OCI-LY7 (cell line): Measurements from ENCODE around the gene SUSD3. TPM values are rescaled to one million over a fixed set of nuclear protein-coding genes. Genes with fewer than 3 reads are reported as not detected.

ENCODE experiments used
- BruUV-seq: library from RNA; stranded (reverse); fragments of 400-500 nt; replicated peaks from 2 replicates; lab custom pipeline; 2021; lab: Mats Ljungman, UMichigan
- CTCF ChIA-PET: fragments of 300-600 bp; sonication (Branson Sonifier 250); formaldehyde crosslinking; loops from one replicate; lab custom pipeline; 2022; ENCODE audit warnings: antibody characterized with exemption; ENCODE audit not compliant: unreplicated experiment; lab: Charles Lee
- POLR2A ChIA-PET: fragments of 300-600 bp; sonication (Branson Sonifier 250); formaldehyde crosslinking; loops from one replicate; lab custom pipeline; 2022; ENCODE audit warnings: antibody characterized with exemption; lab: Charles Lee
- DNase-seq: peaks from one replicate; pipeline ENCODE4 v3.0.0-alpha.2; 2015; ENCODE audit warnings: low spot score
- H2AFZ ChIP-seq: fragments of 200-600 bp; sonication (generic), shearing (Covaris generic); 2 replicates; pipeline ENCODE4 v1.6.1; 2014; ENCODE audit warnings: mild to moderate bottlenecking, antibody characterized with exemption, low read length, moderate library complexity
- H3K27ac ChIP-seq: fragments of 200-600 bp; sonication (generic); 2 replicates; pipeline ENCODE4 v1.5.1; 2014; ENCODE audit warnings: mixed run types, low read depth, mild to moderate bottlenecking, moderate library complexity, low read length, inconsistent platforms; ENCODE audit not compliant: poor library complexity, severe bottlenecking
- H3K36me3 ChIP-seq: fragments of 200-600 bp; sonication (generic); 2 replicates; pipeline ENCODE4 v1.6.1; 2014; ENCODE audit warnings: mild to moderate bottlenecking, antibody characterized with exemption, low read length, moderate library complexity, mixed read lengths; ENCODE audit not compliant: insufficient read depth
- H3K4me1 ChIP-seq: fragments of 200-600 bp; sonication (generic); 2 replicates; pipeline ENCODE4 v1.5.1; 2014; ENCODE audit warnings: mild to moderate bottlenecking, low read length; ENCODE audit not compliant: insufficient read depth, poor library complexity, severe bottlenecking
- H3K4me2 ChIP-seq: fragments of 200-600 bp; sonication (generic); 2 replicates; pipeline ENCODE4 v1.6.1; 2014; ENCODE audit warnings: mild to moderate bottlenecking, low read length
- H3K4me3 ChIP-seq: fragments of 200-600 bp; sonication (generic); 2 replicates; pipeline ENCODE4 v1.5.1; 2014; ENCODE audit warnings: mild to moderate bottlenecking, low read depth, low read length; ENCODE audit not compliant: poor library complexity, severe bottlenecking
- H3K79me2 ChIP-seq: fragments of 200-600 bp; sonication (generic); 2 replicates; pipeline ENCODE4 v1.6.1; 2016; ENCODE audit warnings: low read depth, mild to moderate bottlenecking, low read length, moderate library complexity, mixed read lengths; ENCODE audit not compliant: insufficient read depth
- H3K9me2 ChIP-seq: fragments of 200-600 bp; sonication (generic); 2 replicates; pipeline ENCODE4 v1.6.1; 2016; ENCODE audit warnings: mild to moderate bottlenecking, low read length, mixed read lengths; ENCODE audit not compliant: insufficient read depth
- H3K9me3 ChIP-seq: fragments of 200-600 bp; sonication (generic); 2 replicates; pipeline ENCODE4 v1.6.1; 2014; ENCODE audit warnings: mild to moderate bottlenecking, mixed run types, low read length, mixed read lengths
- H4K20me1 ChIP-seq: fragments of 200-600 bp; sonication (generic); 2 replicates; pipeline ENCODE4 v1.6.1; 2014; ENCODE audit warnings: mild to moderate bottlenecking, antibody characterized with exemption, low read length, moderate library complexity, mixed read lengths; ENCODE audit not compliant: insufficient read depth
- CTCF ChIP-seq: fragments of 200-600 bp; sonication (generic); conservative IDR thresholded peaks from 2 replicates; pipeline ENCODE4 v1.5.1; 2014; ENCODE audit warnings: mild to moderate bottlenecking, antibody characterized with exemption, low read length, moderate library complexity, mixed read lengths
- EZH2phosphoT487 ChIP-seq: fragments of 200-600 bp; sonication (generic); IDR thresholded peaks from 2 replicates; pipeline ENCODE4 v1.6.1; 2018; ENCODE audit warnings: low read depth, borderline replicate concordance, mild to moderate bottlenecking, mixed run types, antibody characterized with exemption, low read length, moderate library complexity, mixed read lengths
- intact Hi-C: fragments of 100-400 bp; cut with micrococcal nuclease; formaldehyde crosslinking; loops from one replicate; pipeline ENCODE4 v1.10.0; 2022; ENCODE audit not compliant: unreplicated experiment
- total RNA-seq, 2 experiments: library from RNA; depleted of rRNA in 1 of 2; stranded (reverse); fragments of >200 nt in 1 of 2; shearing (Covaris generic) in 1 of 2; gene quantifications; 2 replicates each; pipeline ENCODE4 v1.2.3, GENCODE V29; 2014 to 2022

Gene SUSD3
- total RNA-seq, 2 experiments from 2014 or later: 94.1 to 201 TPM

- DNase-seq: no peak
- Histone ChIP-seq H2AFZ (no peak overlapping the region), H3K4me3 (no peak overlapping the region), H3K4me2 (no peak overlapping the region), H3K79me2 (no peaks in the 10 kb centered on the region), H3K36me3 (peaks cover 90% of the 10 kb centered on the region), H3K9me3 (no peaks in the 10 kb centered on the region), H4K20me1 (no peaks in the 10 kb centered on the region), H3K4me1 (no peaks in the 10 kb centered on the region), H3K9me2 (no peaks in the 10 kb centered on the region), H3K27ac (no peak overlapping the region)
- ChIA-PET CTCF (no interaction called here), POLR2A (no interaction called here)
- TF ChIP-seq CTCF (no peak), EZH2phosphoT487 (no peak)
- no TSS peak for BruUV-seq
- intact Hi-C loops: no loop called here
Measured at GRCh38 chr9:93081931-93082330, 23.4 kb downstream of the SUSD3 start.

DNA sequence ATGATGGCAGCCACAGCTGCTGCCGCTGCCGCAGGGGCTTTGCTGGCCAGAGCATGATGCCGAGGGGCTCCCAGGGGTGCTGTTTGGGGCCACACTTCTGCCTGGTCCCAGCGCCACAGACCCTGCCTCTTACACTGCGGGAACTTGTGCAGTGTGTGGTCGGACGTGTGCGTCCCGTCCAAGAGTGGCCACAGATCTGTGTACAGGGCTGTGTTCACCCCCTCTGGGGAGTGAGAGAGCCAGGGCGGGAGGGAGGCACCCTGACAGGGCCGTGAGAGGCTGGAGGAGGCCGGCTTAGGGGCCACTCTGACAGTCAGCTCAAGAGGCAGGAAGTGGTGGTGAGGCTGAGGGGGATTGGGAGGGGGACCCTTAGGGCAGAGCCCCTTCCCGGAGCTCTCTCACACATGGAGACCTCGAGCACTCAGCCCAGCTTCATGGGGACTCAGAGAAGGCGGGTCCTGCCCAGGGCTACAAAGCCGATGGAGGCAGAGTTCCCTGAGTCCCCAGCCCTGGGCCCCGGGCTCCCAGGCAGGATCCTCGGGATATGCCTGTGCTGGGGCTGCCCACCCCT is 24.4 kb downstream of the SUSD3 start:
- BruUV-seq: no TSS peak
- no peak overlapping the region for H3K4me3 ChIP-seq
- no peak for TF ChIP-seq EZH2phosphoT487
- no peak for TF ChIP-seq CTCF
- H3K27ac ChIP-seq: no peak overlapping the region
- no peaks in the 10 kb centered on the region for H3K9me2 ChIP-seq
- H3K4me2 ChIP-seq: no peak overlapping the region
- no peaks in the 10 kb centered on the region for H3K79me2 ChIP-seq
- POLR2A ChIA-PET: no interaction called here
- H2AFZ ChIP-seq: no peak overlapping the region
- no peaks in the 10 kb centered on the region for H3K9me3 ChIP-seq
- intact Hi-C loops: no loop called here
- no peaks in the 10 kb centered on the region for H4K20me1 ChIP-seq
- no peak for DNase-seq
- H3K4me1 ChIP-seq: no peaks in the 10 kb centered on the region
- peaks cover 83% of the 10 kb centered on the region for H3K36me3 ChIP-seq
- CTCF ChIA-PET: no interaction called here

DNA sequence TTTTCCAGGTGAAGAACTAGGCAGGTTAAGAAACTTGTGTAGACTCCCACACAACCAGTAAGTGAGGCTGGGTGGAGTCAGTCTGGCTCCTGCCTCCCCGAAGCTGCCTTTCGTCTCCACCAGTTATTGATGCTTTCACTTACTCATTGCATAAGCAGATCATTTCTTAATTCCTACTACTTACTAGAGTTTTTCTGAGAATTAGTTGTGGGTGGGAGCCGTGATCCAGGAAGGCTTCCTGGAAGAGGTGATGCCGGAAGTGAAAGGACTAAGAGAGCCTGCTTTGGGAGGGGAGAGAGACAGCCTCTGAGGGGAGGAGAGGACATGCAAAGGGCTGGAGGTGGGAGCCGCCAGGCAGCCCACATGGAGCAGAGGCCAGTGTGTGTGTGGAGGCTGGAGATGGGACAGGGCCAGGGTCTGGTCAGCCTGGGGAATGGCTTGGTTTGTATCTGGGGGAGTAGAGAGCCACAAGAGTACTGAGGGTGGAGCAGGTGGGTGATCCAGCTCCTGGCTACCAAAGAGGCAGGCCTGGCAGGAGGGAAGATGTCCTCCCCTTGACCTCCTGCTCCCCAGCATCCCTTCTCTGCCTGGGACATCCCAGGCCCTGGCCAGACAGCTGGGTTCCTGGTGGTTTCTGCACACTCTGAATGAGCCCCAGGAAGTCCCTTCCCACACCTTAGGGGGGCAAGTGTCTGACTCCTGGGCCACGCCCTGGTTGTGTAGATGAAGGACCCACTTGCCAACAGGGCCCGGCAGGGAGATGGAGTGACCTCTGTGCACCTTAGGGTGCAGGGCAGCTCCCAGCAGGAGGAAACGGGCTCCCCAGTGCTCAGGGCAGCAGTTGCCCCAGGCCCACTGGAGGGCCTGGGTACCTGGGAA is 25.3 kb downstream of the SUSD3 start:
- ChIA-PET POLR2A (no interaction called here), CTCF (no interaction called here)
- Histone ChIP-seq H3K4me1 (no peaks in the 10 kb centered on the region), H3K4me2 (no peak overlapping the region), H4K20me1 (no peaks in the 10 kb centered on the region), H3K9me3 (no peaks in the 10 kb centered on the region), H3K36me3 (peaks cover 81% of the 10 kb centered on the region), H3K79me2 (no peaks in the 10 kb centered on the region), H3K4me3 (no peak overlapping the region), H2AFZ (no peak overlapping the region), H3K27ac (no peak overlapping the region), H3K9me2 (no peaks in the 10 kb centered on the region)
- no TSS peak for BruUV-seq
- no peak for DNase-seq
- intact Hi-C loops: no loop called here
- no peak for TF ChIP-seq EZH2phosphoT487
- TF ChIP-seq CTCF: no peak
